Uterus (tissue), 4 donors: ENCODE data around the gene SPATA20. TPM values are rescaled to one million over a fixed set of nuclear protein-coding genes. Genes with fewer than 3 reads are reported as not detected.

Experiments used
- DNase-seq, 2 donors: peaks; one replicate each; pipeline ENCODE4 v3.0.0-alpha.2; 2019 to 2020
- H3K27ac ChIP-seq, 2 donors: fragments of 200-600 bp; sonication (generic); 1 replicate in 1 of 2; 2 replicates in 1 of 2; pipeline ENCODE4 v1.5.1; 2016 to 2018
- H3K27me3 ChIP-seq, 2 donors: fragments of 200-600 bp; sonication (generic); one replicate each; pipeline ENCODE4 v1.5.1; 2018 to 2019; ENCODE audit warnings: control low read depth in 1 of 2
- H3K36me3 ChIP-seq, 2 donors: fragments of 200-600 bp; sonication (generic); one replicate each; pipeline ENCODE4 v1.5.1; 2019; ENCODE audit warnings: control low read depth in 1 of 2
- H3K4me1 ChIP-seq, 2 donors: fragments of 200-600 bp; sonication (generic); one replicate each; pipeline ENCODE4 v1.5.1; 2018 to 2019; ENCODE audit warnings: control low read depth in 1 of 2
- H3K4me3 ChIP-seq, 2 donors: fragments of 200-600 bp; sonication (generic); 1 replicate in 1 of 2; 2 replicates in 1 of 2; pipeline ENCODE4 v1.5.1; 2018 to 2019; ENCODE audit warnings: mild to moderate bottlenecking in 1 of 2
- H3K9me3 ChIP-seq, 2 donors: fragments of 200-600 bp; sonication (generic); one replicate each; pipeline ENCODE4 v1.5.1; 2019; ENCODE audit warnings: control low read depth in 1 of 2
- CTCF ChIP-seq, 4 experiments: fragments of 200-600 bp in 2 of 4; fragments of 450-650 bp in 2 of 4; sonication (generic) in 2 of 4; IDR thresholded peaks; one replicate each; pipeline ENCODE4 v1.5.1; 2016 to 2019; ENCODE audit warnings: antibody characterized with exemption in 4 of 4, mild to moderate bottlenecking in 2 of 4, moderate library complexity in 1 of 4
- POLR2A ChIP-seq, 2 donors: fragments of 450-650 bp; IDR thresholded peaks; one replicate each; pipeline ENCODE4 v1.6.1; 2016; ENCODE audit warnings: antibody characterized with exemption in 2 of 2, mild to moderate bottlenecking in 1 of 2, moderate library complexity in 1 of 2
- intact Hi-C: fragments of 100-400 bp; cut with DNase I; formaldehyde crosslinking; loops from one replicate; pipeline ENCODE4 v1.15.1; 2023; ENCODE audit warnings: low total_unique reads
- total RNA-seq, 4 donors: library from RNA; depleted of rRNA in 3 of 4; stranded (reverse); fragments of >200 nt in 3 of 4; gene quantifications; one replicate each; pipeline versions ENCODE4 v1.1.0 to v1.2.4, GENCODE V29; 2014 to 2023
- donor health status: DM: yes; HTN: yes; CAD: no.

The SPATA20 gene
- 10 to 100 TPM; 39.7 to 57.2 (median 46.2) TPM for total RNA-seq

GRCh38 chr17:50547035-50547735, at the start of gene SPATA20:
Gene SPATA20 (plus strand): TSS chr17:50547174. CDS start chr17:50547209, 35 bp downstream.
- H3K27ac ChIP-seq = peak within 1 kb of the TSS; percentile 85 to 91
- intact Hi-C loops = loop anchor here (5.0 to 10.0 kb wide), 3 partner anchors 80 to 295 kb away; no protein-coding TSS in a partner anchor
- H3K27me3 ChIP-seq = no peaks in the 10 kb centered on the region
- H3K9me3 ChIP-seq = no peaks in the 10 kb centered on the region
- H3K4me1 ChIP-seq = peaks cover 4 to 5% of the 10 kb centered on the region in 2 donors
- no peaks in the 10 kb centered on the region for H3K36me3 ChIP-seq
- TF ChIP-seq POLR2A (IDR thresholded peaks at IDR 0.05) (peak; percentile 76 to 90), CTCF (IDR thresholded peaks at IDR 0.05) (peak; percentile 99 to 100 (median 100))
- H3K4me3 ChIP-seq = peak within 1 kb of the TSS; percentile 46 to 60
- peak; percentile 91 to 92 for DNase-seq

GRCh38 chr17:50498021-50498874, 48.7 kb upstream of the SPATA20 start:
- Histone ChIP-seq H3K36me3 (no peaks in the 10 kb centered on the region), H3K4me3 (no peak overlapping the region), H3K9me3 (no peaks in the 10 kb centered on the region), H3K27me3 (no peaks in the 10 kb centered on the region), H3K4me1 (no peaks in the 10 kb centered on the region), H3K27ac (no peak overlapping the region)
- no peak for DNase-seq
- TF ChIP-seq CTCF (IDR thresholded peaks at IDR 0.05) = no peak
- no peak for TF ChIP-seq POLR2A (IDR thresholded peaks at IDR 0.05)
- intact Hi-C loops = no loop called here

- no peak overlapping the region for H3K4me3 ChIP-seq
- TF ChIP-seq CTCF (IDR thresholded peaks at IDR 0.05) = no peak
- TF ChIP-seq POLR2A (IDR thresholded peaks at IDR 0.05) = no peak
- no peak for DNase-seq
- no peaks in the 10 kb centered on the region for H3K4me1 ChIP-seq
- H3K27ac ChIP-seq = no peak overlapping the region
- no peaks in the 10 kb centered on the region for H3K27me3 ChIP-seq
- no peaks in the 10 kb centered on the region for H3K9me3 ChIP-seq
- H3K36me3 ChIP-seq = no peaks in the 10 kb centered on the region
- intact Hi-C loops = no loop called here
Measured at GRCh38 chr17:50499270-50499669, 47.7 kb upstream of the SPATA20 start.

GRCh38 chr17:50499721-50500120, 47.3 kb upstream of the SPATA20 start:
- no peaks in the 10 kb centered on the region for H3K36me3 ChIP-seq
- no peak for DNase-seq
- no peaks in the 10 kb centered on the region for H3K9me3 ChIP-seq
- TF ChIP-seq POLR2A (IDR thresholded peaks at IDR 0.05) = no peak
- TF ChIP-seq CTCF (IDR thresholded peaks at IDR 0.05) = no peak
- intact Hi-C loops = no loop called here
- no peaks in the 10 kb centered on the region for H3K27me3 ChIP-seq
- no peak overlapping the region for H3K4me3 ChIP-seq
- H3K4me1 ChIP-seq = no peaks in the 10 kb centered on the region
- no peak overlapping the region for H3K27ac ChIP-seq

GRCh38 chr17:50501054-50501453, 45.9 kb upstream of the SPATA20 start:
- H3K4me3 ChIP-seq = no peak overlapping the region
- intact Hi-C loops = no loop called here
- H3K27ac ChIP-seq = no peak overlapping the region
- no peak for DNase-seq
- H3K36me3 ChIP-seq = no peaks in the 10 kb centered on the region
- no peak for TF ChIP-seq POLR2A (IDR thresholded peaks at IDR 0.05)
- TF ChIP-seq CTCF (IDR thresholded peaks at IDR 0.05) = peak in 2 of 4 experiments; percentile 10 to 14
- H3K9me3 ChIP-seq = no peaks in the 10 kb centered on the region
- H3K4me1 ChIP-seq = no peaks in the 10 kb centered on the region
- H3K27me3 ChIP-seq = no peaks in the 10 kb centered on the region
